ENCODE measurements around the gene PARD6B. TPM values are rescaled to one million over a fixed set of nuclear protein-coding genes. Genes with fewer than 3 reads are reported as not detected.
A peak's percentile ranks its signal among the peaks of the same experiment; 100 is the strongest.

The PARD6B gene
- total and polyA plus RNA-seq, 2 of the 13 experiments (the other 11 are each of a cell fraction or from before 2014, with no cell fraction given): 6.9 to 22.2 TPM

DNA sequence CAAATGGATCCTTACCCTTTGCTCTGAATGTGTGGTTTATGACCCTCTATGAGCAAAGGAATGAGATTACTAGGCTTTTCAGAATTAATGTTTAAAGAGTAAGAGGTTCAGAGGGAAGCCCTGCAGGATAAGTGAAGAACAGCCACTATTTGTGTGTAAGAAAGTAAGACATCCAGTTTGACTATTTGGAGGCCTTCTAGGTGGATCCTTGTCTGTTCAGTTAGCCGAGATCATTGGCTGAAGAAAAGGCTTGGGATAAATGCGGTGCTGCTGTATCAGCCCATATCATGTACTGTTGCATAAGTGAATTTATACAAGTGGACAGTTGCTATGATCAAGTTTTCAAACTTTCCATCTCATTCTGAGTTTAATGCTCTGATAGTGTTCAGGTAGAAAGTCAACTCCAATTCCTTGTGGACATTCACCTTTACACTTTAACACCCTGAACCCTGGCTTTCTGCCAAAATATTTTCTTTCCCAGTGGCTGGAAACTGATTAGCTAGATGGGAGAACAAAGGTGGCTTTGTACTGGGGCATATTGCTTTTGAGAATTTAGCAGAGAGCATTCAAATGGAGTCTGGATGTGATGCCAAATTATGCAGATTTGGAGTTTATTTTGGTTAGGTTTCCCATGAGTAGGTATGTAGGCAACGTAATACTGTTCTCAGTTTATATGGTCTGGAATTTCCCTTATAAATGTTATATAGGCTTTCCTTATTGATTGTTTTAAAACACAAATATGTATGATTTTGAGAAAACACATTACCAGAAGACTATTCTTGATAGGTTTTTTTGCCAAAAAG lies 15.0 kb downstream of the PARD6B start (continued):
- TF ChIP-seq POLR2AphosphoS5 (IDR thresholded peaks at IDR 0.05; ENCODE audit: low read depth, low read length) (no peak), ZNF780A (CRISPR knock-in tag; IDR thresholded peaks at IDR 0.05) (no peak), SNAPC5 (CRISPR knock-in tag; IDR thresholded peaks at IDR 0.05; ENCODE audit: borderline replicate concordance) (no peak), NFKBIZ (CRISPR knock-in tag; IDR thresholded peaks at IDR 0.05) (no peak; the same call in 1 of the 2 replicates), ZNF703 (CRISPR knock-in tag; IDR thresholded peaks at IDR 0.05; ENCODE audit: borderline replicate concordance) (no peak), GZF1 (CRISPR knock-in tag; IDR thresholded peaks at IDR 0.05) (peak; percentile 25; the same call in 1 of the 2 replicates), NBN (conservative IDR thresholded peaks at IDR 0.05) (no peak), IRF2 (CRISPR knock-in tag; IDR thresholded peaks at IDR 0.05) (0 out of 2 replicates have a peak, but pooled peaks have one; percentile 46), REPIN1 (CRISPR knock-in tag; IDR thresholded peaks at IDR 0.05; ENCODE audit: borderline replicate concordance, low read depth) (no peak), CBX5 (CRISPR knock-in tag; IDR thresholded peaks at IDR 0.05; ENCODE audit: borderline replicate concordance) (no peak), AGO1 (IDR thresholded peaks at IDR 0.05; ENCODE audit: low read depth, low read length, poor library complexity, severe bottlenecking) (no peak), KDM1A (CRISPR knock-in tag; IDR thresholded peaks at IDR 0.05) (peak; percentile 91), ZNF784 (CRISPR knock-in tag; IDR thresholded peaks at IDR 0.05; ENCODE audit: borderline replicate concordance) (no peak; the same call in 1 of the 2 replicates), ZNF343 (CRISPR knock-in tag; IDR thresholded peaks at IDR 0.05) (no peak), GABPB1 (CRISPR knock-in tag; IDR thresholded peaks at IDR 0.05) (no peak), GTF2F1 (IDR thresholded peaks at IDR 0.05; ENCODE audit: low read length) (peak; percentile 65; the same call in 1 of the 2 replicates), ZNF83 (CRISPR knock-in tag; IDR thresholded peaks at IDR 0.05; ENCODE audit: borderline replicate concordance) (no peak), ZNF720 (CRISPR knock-in tag; IDR thresholded peaks at IDR 0.05) (no peak)
- TF ChIP-seq, protein P1, sequence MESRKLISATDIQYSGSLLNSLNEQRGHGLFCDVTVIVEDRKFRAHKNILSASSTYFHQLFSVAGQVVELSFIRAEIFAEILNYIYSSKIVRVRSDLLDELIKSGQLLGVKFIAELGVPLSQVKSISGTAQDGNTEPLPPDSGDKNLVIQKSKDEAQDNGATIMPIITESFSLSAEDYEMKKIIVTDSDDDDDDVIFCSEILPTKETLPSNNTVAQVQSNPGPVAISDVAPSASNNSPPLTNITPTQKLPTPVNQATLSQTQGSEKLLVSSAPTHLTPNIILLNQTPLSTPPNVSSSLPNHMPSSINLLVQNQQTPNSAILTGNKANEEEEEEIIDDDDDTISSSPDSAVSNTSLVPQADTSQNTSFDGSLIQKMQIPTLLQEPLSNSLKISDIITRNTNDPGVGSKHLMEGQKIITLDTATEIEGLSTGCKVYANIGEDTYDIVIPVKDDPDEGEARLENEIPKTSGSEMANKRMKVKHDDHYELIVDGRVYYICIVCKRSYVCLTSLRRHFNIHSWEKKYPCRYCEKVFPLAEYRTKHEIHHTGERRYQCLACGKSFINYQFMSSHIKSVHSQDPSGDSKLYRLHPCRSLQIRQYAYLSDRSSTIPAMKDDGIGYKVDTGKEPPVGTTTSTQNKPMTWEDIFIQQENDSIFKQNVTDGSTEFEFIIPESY (CRISPR knock-in tag; IDR thresholded peaks at IDR 0.05): peak; percentile 43; the same call in 1 of the 2 replicates
- TF ChIP-seq, protein P2, sequence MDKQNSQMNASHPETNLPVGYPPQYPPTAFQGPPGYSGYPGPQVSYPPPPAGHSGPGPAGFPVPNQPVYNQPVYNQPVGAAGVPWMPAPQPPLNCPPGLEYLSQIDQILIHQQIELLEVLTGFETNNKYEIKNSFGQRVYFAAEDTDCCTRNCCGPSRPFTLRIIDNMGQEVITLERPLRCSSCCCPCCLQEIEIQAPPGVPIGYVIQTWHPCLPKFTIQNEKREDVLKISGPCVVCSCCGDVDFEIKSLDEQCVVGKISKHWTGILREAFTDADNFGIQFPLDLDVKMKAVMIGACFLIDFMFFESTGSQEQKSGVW (CRISPR knock-in tag; IDR thresholded peaks at IDR 0.05; ENCODE audit: borderline replicate concordance): no peak
- TF ChIP-seq, protein P3, sequence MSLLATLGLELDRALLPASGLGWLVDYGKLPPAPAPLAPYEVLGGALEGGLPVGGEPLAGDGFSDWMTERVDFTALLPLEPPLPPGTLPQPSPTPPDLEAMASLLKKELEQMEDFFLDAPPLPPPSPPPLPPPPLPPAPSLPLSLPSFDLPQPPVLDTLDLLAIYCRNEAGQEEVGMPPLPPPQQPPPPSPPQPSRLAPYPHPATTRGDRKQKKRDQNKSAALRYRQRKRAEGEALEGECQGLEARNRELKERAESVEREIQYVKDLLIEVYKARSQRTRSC (CRISPR knock-in tag; IDR thresholded peaks at IDR 0.05; ENCODE audit: low read depth): no peak
- TF ChIP-seq, protein P4, sequence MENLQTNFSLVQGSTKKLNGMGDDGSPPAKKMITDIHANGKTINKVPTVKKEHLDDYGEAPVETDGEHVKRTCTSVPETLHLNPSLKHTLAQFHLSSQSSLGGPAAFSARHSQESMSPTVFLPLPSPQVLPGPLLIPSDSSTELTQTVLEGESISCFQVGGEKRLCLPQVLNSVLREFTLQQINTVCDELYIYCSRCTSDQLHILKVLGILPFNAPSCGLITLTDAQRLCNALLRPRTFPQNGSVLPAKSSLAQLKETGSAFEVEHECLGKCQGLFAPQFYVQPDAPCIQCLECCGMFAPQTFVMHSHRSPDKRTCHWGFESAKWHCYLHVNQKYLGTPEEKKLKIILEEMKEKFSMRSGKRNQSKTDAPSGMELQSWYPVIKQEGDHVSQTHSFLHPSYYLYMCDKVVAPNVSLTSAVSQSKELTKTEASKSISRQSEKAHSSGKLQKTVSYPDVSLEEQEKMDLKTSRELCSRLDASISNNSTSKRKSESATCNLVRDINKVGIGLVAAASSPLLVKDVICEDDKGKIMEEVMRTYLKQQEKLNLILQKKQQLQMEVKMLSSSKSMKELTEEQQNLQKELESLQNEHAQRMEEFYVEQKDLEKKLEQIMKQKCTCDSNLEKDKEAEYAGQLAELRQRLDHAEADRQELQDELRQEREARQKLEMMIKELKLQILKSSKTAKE (CRISPR knock-in tag; IDR thresholded peaks at IDR 0.05; ENCODE audit: borderline replicate concordance): no peak

Measured in HepG2 (cell line).